Upper lobe of right lung (tissue), 1 donor: ENCODE measurements around the gene GPR27. TPM values are rescaled to one million over a fixed set of nuclear protein-coding genes. Genes with fewer than 3 reads are reported as not detected.

ENCODE experiments used
- ATAC-seq: fragments of 200-7000 bp; cut with Tn5 transposase; one replicate; pipeline ENCODE4 v1.9.1; 2020; ENCODE audit warnings: mild to moderate bottlenecking, moderate library complexity
- DNase-seq: peaks from one replicate; pipeline ENCODE4 v3.0.0-alpha.2; 2020
- H3K27ac ChIP-seq: fragments of 200-600 bp; one replicate; pipeline ENCODE4 v1.8.0; 2022
- H3K27me3 ChIP-seq: fragments of 200-600 bp; one replicate; pipeline ENCODE4 v1.8.0; 2022; ENCODE audit warnings: mild to moderate bottlenecking
- H3K36me3 ChIP-seq: fragments of 200-600 bp; one replicate; pipeline ENCODE4 v1.8.0; 2022
- H3K4me1 ChIP-seq: fragments of 200-600 bp; one replicate; pipeline ENCODE4 v1.8.0; 2022
- H3K4me3 ChIP-seq: fragments of 200-600 bp; one replicate; pipeline ENCODE4 v1.8.0; 2022; ENCODE audit warnings: mild to moderate bottlenecking
- H3K9me3 ChIP-seq: fragments of 200-600 bp; one replicate; pipeline ENCODE4 v1.8.0; 2022
- CTCF ChIP-seq: fragments of 200-600 bp; IDR thresholded peaks from one replicate; pipeline ENCODE4 v1.8.0; 2022; ENCODE audit warnings: antibody characterized with exemption
- intact Hi-C: fragments of 100-400 bp; cut with DNase I; formaldehyde crosslinking; loops from one replicate; pipeline ENCODE4 v1.11.0; 2022
- total RNA-seq: library from RNA; stranded (reverse); fragmentation: NEBNext Ultra II Directional; extraction: Animal tissue kit (Norgen Biotek cat#: 25700); gene quantifications from one replicate; pipeline ENCODE4 v1.2.1, GENCODE V29; 2021
- donor health status: DM: no; HTN: yes; CAD: no; lungs with severe emphysema.

The GPR27 gene
- total RNA-seq, 1 donor from 2014 or later = 3.7 TPM

- no peaks in the 10 kb centered on the region for H3K36me3 ChIP-seq
- no peaks in the 10 kb centered on the region for H3K27me3 ChIP-seq
- H3K4me1 ChIP-seq = peaks cover 19% of the 10 kb centered on the region
- TF ChIP-seq CTCF = no peak
- peak overlapping the region; percentile 70 for H3K4me3 ChIP-seq
- H3K27ac ChIP-seq = peak overlapping the region; percentile 72
- intact Hi-C loops = no loop called here
- ATAC-seq = peak; percentile 73
- peak; percentile 79 for DNase-seq
- H3K9me3 ChIP-seq = no peaks in the 10 kb centered on the region
Measured at GRCh38 chr3:71724584-71725270, 28.9 kb upstream of the GPR27 start.

DNA sequence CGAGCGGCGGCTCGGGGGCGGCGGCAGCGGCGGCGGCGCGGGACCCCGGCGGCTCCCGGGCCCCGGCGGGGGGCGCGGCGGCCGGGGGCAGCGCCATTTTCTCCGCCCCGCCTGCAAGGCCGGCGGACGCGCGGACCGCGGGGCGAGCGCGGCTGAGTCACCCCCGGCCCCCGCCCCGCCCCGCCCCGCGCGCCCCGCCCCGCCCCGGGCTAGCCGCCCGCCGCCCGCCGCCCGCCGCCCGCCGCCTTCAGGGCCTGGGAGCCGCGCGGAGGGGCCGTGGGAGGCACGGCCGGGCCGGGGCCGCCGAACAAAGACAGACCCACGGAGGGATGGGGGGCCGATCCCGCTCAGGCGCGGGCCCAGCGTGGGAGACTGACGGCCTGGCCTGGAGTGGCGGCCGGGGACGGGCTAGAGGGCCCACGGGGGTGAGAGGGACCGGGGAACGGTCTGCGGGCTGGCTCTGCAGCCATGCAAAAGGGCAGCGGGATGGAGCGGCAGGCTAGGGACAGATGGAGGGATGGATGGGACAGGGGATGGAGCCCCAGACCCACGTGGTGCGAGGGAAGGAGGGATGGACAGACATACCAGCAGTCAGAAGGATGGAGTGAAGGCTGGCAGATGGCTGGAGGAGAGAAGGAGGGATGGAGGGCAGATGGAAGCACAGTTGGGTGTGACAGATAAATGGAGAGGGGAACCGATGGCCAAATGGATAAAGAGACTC, 28.2 kb upstream of the GPR27 start, which contains the start of gene EIF4E3:
Gene EIF4E3, minus strand, starts transcription at position 132 of the 721 bp plus-strand sequence. Its CDS starts 35 bp downstream, at position 97.
- peak; percentile 70 for ATAC-seq

DNA sequence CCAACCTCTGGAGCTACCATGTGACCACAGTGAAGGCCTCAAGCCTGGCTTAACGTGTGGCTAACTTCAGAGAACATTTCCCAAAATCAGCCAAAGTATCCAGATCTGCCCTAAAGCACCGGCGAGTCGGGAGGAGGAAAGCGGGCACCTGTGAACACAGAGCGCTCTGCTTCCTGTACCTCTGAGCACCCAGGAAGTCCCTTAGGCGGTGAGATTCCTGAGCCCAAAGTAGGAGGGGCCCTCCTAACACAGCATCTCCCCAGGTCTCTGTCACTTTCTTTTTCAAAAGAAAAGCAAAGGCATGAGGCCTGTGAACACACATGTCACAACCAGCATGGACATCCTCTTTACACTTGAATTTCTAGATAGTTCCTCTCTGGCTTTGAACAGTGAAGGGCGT, 27.5 kb upstream of the GPR27 start:
- Histone ChIP-seq H3K27me3 (no peaks in the 10 kb centered on the region), H3K4me3 (peak overlapping the region; percentile 62), H3K36me3 (no peaks in the 10 kb centered on the region), H3K4me1 (peaks cover 22% of the 10 kb centered on the region), H3K9me3 (no peaks in the 10 kb centered on the region), H3K27ac (no peak overlapping the region)
- DNase-seq = no peak
- ATAC-seq = no peak
- intact Hi-C loops = no loop called here
- no peak for TF ChIP-seq CTCF

More for the DNA sequence above, 28.2 kb upstream of the GPR27 start, which contains the start of gene EIF4E3:
- intact Hi-C loops = no loop called here
- no peaks in the 10 kb centered on the region for H3K9me3 ChIP-seq
- H3K4me3 ChIP-seq = peak within 1 kb of the TSS; percentile 70
- H3K27ac ChIP-seq = peak within 1 kb of the TSS; percentile 72
- H3K27me3 ChIP-seq = no peaks in the 10 kb centered on the region
- H3K36me3 ChIP-seq = no peaks in the 10 kb centered on the region
- no peak for TF ChIP-seq CTCF
- peak; percentile 77 for DNase-seq
- peaks cover 22% of the 10 kb centered on the region for H3K4me1 ChIP-seq

- Histone ChIP-seq H3K4me1 (peaks cover 9% of the 10 kb centered on the region), H3K36me3 (no peaks in the 10 kb centered on the region), H3K27me3 (no peaks in the 10 kb centered on the region), H3K4me3 (no peak overlapping the region), H3K27ac (no peak overlapping the region), H3K9me3 (no peaks in the 10 kb centered on the region)
- intact Hi-C loops = no loop called here
- ATAC-seq = no peak
- no peak for TF ChIP-seq CTCF
- no peak for DNase-seq
Measured at GRCh38 chr3:71728632-71729342, 24.9 kb upstream of the GPR27 start.

- DNase-seq (no peak), ATAC-seq (no peak)
- no peak for TF ChIP-seq CTCF
- Histone ChIP-seq H3K4me3 (no peak overlapping the region), H3K4me1 (peaks cover 3% of the 10 kb centered on the region), H3K9me3 (no peaks in the 10 kb centered on the region), H3K27me3 (no peaks in the 10 kb centered on the region), H3K36me3 (no peaks in the 10 kb centered on the region), H3K27ac (no peak overlapping the region)
- intact Hi-C loops = no loop called here
Measured at GRCh38 chr3:71732637-71733036, 21.0 kb upstream of the GPR27 start.
